Erythroblast (primary cell): Measurements from ENCODE around the gene TFDP1.
A peak's percentile ranks its signal among the peaks of the same experiment; 100 is the strongest.
"Not testable (repeated sequence)": the region's sequence is repeated elsewhere in the genome, so short reads cannot be mapped to it uniquely, and the experiment has no call there.

Experiments
- DNase-seq, 2 experiments: peaks; one replicate each; lab custom pipeline; 2025; lab: John Stamatoyannopoulos, UW
- GATA1 ChIP-seq: IDR thresholded peaks from 2 replicates; pipeline ENCODE4 v1.6.1; 2011; ENCODE audit warnings: low read depth, mild to moderate bottlenecking, control low read depth, low read length, moderate library complexity
- POLR2A ChIP-seq: IDR thresholded peaks from 2 replicates; pipeline ENCODE4 v1.6.1; 2011; ENCODE audit warnings: mild to moderate bottlenecking, low read length

Gene TFDP1

GRCh38 chr13:113555141-113555540, 29.4 kb upstream of the TFDP1 start:
- no peak for DNase-seq

GRCh38 chr13:113557013-113557412, 27.5 kb upstream of the TFDP1 start:
- TF ChIP-seq POLR2A, result no peak
- no peak for TF ChIP-seq GATA1
- peak in 1 of 2 experiments; percentile 22 for DNase-seq

More at GRCh38 chr13:113555141-113555540, 29.4 kb upstream of the TFDP1 start:
- no peak for TF ChIP-seq GATA1
- TF ChIP-seq POLR2A, result no peak

- DNase-seq, result no peak
- TF ChIP-seq POLR2A (no peak), GATA1 (no peak)
Observed at GRCh38 chr13:113558461-113558860, 26.1 kb upstream of the TFDP1 start.

- no peak for TF ChIP-seq POLR2A
- no peak for TF ChIP-seq GATA1
Observed at GRCh38 chr13:113559061-113559460, 25.5 kb upstream of the TFDP1 start.

GRCh38 chr13:113559901-113560644, 24.5 kb upstream of the TFDP1 start:
- DNase-seq, result no peak
- TF ChIP-seq POLR2A (no peak), GATA1 (no peak)

More at GRCh38 chr13:113559061-113559460, 25.5 kb upstream of the TFDP1 start:
- DNase-seq, result no peak

- DNase-seq, result no peak
- no peak for TF ChIP-seq POLR2A
- TF ChIP-seq GATA1, result no peak
Observed at GRCh38 chr13:113560645-113561416, 23.7 kb upstream of the TFDP1 start.

- DNase-seq, result no peak
- TF ChIP-seq GATA1, result no peak
- no peak for TF ChIP-seq POLR2A
Observed at GRCh38 chr13:113561417-113562084, 23.0 kb upstream of the TFDP1 start.

GRCh38 chr13:113562085-113562749, 22.3 kb upstream of the TFDP1 start:
- peak; percentile 62 to 74 for DNase-seq
- no peak for TF ChIP-seq POLR2A
- TF ChIP-seq GATA1, result no peak

- DNase-seq, result no peak
- no peak for TF ChIP-seq POLR2A
Observed at GRCh38 chr13:113562844-113563243, 21.7 kb upstream of the TFDP1 start.

- DNase-seq, result not testable (repeated sequence)
Observed at GRCh38 chr13:113563511-113563910, 21.0 kb upstream of the TFDP1 start.

GRCh38 chr13:113564331-113565023, 20.1 kb upstream of the TFDP1 start:
- TF ChIP-seq GATA1, result no peak
- TF ChIP-seq POLR2A, result no peak
- DNase-seq, result no peak

GRCh38 chr13:113565526-113566226, 18.9 kb upstream of the TFDP1 start:
- DNase-seq, result no peak
- TF ChIP-seq GATA1 (no peak), POLR2A (no peak)

GRCh38 chr13:113566227-113566561, 18.4 kb upstream of the TFDP1 start:
- no peak for DNase-seq
- TF ChIP-seq GATA1 (no peak), POLR2A (no peak)

GRCh38 chr13:113567681-113568080, 16.9 kb upstream of the TFDP1 start:
- TF ChIP-seq POLR2A, result no peak
- TF ChIP-seq GATA1, result no peak
- no peak for DNase-seq
